ENCODE data around the gene PYGM.

The PYGM gene

DNA sequence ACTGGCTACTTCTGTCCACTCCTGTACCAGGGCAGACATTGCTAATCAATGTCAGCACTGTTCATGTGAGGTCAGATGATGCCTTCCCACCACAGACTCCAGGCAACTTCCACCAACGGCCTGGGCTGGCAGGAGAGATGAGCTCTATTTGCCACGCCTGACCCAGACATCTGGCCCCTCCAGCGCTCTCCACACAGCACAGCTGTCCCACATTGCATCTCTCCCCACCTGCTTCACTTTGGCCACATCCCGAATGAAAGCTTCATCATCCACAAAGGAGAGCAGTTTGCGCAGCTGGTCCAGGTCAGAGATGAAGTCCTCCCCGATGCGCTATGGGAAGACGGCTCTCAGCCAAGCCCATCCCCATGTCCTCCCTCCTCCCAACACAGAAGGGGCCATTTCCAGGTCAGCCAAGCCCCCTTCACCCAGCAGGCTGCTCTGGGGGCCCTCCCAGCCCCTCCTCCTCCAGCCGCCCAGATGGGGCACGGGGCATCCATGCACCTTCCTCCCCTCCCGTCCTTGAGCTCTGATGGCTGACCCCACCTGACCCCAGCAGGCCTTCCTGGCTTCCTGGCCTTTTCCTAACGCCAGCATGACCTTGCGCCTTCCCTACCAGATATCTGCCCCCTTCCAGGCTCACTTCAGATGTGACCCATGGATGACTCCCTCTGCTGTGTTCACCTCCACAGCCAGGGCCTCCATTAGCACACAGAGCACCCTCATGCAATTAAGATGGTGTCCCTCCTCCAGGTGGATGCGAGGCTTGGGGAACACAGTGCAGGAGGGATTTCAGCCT, 7.4 kb downstream of the PYGM start:
- peak; percentile 35 for DNase-seq

DNA sequence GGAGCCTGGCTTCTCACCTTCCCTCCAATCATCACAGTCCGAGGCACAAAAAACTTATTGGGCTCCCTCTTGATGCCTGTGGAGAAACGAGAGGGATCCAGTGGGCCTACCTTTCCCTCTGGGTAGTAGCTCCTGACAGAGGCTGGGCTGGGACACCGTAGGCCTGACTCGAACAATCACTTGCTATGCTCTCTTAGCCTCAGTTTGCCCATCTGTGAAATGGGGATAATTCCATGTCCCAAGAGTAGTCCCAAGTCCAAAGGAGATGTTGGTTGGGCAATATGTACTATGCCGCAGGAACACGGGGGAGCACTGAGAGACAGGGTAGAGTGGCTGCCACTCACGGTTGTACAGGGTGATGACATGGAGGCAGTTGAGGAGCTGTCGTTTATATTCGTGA, 8.2 kb downstream of the PYGM start:
- DNase-seq: no peak

DNA sequence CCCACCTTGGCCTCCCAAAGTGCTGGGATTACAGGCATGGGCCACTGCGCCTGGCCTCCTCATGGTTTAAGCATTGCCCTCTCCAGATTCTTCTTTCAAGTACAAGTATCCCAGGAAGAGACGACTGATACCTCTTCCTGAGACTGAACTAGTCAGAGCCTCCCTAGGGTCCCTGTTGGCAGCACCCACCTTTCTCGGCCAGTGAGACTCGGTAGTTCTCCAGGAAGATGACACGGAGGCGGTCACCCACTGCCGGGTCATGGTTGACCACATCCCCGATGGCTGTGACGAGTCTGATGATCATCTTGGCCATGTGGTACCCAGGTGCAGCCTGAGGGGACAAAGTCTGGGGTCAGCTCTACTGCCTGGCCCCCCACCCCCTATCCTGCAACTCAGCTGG, 8.6 kb downstream of the PYGM start:
- DNase-seq: no peak

DNA sequence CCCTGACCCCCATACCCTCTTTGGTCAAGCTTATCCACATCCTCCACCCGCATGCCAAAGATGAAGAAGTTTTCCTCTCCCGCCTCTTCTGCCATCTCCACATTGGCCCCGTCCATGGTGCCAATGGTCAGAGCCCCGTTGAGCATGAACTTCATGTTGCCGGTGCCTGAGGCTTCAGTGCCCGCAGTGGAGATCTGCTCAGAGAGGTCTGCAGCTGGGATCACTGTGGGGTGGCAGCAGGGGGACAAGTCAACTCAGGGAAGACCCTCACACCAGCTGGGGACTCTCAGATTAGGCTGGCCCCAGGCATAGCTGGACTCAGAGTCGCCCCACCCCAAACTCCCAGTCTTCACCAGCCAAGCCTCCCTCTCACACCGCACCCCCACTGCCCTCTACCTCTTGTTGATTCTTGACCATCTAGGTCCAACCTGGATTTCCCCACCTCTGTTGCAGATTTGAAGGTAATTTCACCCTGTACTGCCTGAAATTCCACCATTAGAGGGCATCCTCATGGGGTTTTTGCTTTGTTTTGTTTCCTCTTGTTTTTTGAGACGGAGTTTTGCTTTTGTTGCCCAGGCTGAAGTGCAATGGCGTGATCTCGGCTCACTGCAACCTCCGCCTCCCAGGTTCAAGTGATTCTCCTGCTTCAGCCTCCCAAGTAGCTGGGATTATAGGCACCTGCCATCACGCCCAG, 9.3 kb downstream of the PYGM start:
- DNase-seq: no peak

DNA sequence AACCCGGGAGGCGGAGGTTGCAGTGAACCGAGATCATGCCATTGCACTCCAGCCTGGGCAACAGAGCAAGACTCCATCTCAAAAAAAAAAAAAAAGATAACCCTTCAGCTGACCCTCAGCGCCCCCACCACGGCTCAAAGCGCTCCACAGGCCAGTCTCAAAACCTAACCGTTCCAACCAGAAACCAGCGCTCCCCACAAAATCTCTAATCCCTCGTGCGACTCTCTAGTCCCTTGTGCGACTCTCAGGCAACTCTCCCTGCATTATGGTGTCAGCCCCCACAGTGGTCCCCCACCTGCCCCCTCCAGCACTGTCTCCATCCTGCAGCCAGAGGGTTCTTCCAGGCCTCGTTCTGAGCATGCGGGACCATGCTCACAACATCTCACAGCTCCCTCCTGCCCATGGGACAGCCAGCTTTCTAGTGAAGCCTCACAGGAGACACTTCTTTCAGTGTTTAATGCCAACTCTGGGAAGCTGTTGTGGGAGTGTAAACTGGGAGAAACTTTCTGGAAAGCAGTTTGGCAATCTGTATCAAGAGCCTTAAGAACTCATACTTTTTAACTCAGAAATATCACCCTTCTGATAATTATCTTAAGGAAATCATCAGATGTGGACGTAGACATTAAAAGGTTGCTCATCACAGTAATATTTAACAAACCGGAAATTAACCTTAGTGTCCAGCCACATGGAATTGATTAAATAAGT, 11.7 kb downstream of the PYGM start:
- peak; percentile 48 for DNase-seq

DNA sequence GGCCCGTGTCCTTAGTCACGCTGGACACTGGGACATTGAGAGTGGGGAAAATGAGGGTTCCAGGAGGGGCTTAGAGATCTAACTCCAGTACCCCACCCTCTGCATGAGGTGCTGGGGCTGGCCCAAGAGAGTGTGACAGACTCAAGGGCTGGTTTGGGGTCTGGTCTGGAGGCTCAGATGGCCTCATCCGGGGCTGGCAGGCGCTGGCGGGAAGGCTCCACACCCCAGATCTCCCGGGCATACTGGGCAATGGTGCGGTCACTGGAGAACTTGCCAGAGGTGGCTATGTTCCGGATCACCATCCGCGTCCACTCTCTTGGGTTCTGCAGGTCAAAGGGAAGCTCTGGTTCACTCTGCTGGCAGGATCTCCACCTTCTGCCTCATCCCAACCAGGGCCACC, 13.3 kb downstream of the PYGM start:
- no peak for DNase-seq

DNA sequence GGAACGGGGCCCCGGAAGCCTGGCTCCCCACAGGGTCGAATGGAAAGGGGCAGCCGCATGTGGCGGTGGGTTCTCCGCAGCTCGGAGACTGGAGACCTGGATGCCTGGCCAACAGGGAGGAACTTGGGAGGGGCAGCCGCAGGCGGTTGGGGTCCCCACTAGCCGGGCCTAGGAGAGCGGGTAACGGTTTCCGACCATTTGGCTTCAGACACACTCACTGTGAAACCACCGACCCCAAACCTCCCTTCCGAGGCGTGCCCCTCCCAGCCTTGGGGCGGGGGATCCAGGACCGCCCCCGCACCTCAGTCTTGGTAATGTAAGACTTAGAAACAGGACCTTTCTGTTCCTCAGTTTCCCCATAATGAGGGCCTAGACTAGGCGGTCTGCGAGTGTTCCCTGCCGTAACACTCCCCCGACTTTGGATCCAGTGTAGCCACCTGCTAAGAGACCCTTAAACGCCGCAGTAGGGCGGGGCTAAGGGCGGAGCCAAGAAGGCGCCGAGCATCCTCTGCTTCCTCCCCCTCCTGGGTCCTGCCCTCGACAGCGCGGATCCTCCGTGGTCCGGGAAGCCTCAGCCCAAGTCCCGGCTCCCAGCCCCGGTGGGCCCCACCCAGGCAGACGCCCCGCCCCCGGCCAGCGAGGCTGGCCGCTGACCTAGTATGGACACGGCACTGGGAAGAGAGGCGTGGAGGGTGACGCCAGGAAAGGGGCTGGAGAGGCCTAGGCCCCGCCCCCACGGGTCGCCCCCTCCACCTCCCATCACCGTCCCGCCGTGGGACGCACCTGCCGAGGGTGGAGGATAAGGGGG, 14.0 kb downstream of the PYGM start:
- peak; percentile 85 for DNase-seq

DNA sequence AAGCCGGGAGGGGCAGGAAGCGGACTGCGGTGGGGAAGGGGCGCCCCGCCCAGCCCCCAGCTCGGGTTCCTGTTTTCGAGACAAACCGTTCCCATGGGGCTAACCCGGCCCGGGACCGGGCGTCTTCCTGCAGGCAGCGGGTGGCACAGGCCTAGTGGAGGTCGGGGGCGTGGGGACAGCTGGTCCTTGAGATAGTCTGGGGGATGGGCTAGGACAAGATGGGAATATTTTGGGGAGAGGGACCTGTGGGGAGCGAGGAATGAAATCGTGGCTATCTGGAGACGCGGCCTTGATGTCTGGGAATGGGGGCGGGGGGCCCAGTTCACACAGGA, 14.6 kb downstream of the PYGM start:
- DNase-seq: peak; percentile 72

DNA sequence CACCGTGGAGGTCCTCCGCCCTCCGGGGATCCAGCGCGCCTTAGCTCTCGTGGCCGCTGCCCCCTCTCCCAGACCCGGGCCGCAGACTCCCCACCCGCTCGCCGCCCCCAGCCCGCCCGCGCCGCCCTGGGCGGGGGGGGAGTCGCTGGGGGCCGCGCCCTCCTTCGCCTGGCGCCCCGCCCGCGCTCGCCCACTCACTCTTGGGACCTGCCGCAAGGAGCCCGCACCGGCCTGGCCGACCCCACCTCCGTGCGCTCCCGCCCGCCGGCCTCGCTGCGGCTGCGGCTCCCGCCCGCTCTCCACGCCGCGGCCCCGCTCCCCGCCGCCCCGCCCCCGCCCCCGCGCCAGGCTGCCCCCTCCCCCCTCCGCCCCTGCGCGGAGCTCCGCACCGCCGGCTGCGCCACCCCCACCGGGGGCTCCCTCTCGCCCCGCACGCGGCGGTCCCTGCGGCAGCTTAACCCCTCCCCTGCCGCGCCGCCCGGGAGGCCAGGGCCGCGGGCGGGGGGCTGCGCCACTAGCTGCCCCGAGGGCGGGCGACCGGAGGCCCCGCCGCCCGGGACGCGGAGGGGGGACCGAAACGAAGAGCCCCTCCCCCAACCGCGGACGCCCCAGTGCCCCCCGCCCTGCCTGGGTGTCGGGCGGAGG, 15.1 kb downstream of the PYGM start:
- DNase-seq: peak; percentile 29

DNA sequence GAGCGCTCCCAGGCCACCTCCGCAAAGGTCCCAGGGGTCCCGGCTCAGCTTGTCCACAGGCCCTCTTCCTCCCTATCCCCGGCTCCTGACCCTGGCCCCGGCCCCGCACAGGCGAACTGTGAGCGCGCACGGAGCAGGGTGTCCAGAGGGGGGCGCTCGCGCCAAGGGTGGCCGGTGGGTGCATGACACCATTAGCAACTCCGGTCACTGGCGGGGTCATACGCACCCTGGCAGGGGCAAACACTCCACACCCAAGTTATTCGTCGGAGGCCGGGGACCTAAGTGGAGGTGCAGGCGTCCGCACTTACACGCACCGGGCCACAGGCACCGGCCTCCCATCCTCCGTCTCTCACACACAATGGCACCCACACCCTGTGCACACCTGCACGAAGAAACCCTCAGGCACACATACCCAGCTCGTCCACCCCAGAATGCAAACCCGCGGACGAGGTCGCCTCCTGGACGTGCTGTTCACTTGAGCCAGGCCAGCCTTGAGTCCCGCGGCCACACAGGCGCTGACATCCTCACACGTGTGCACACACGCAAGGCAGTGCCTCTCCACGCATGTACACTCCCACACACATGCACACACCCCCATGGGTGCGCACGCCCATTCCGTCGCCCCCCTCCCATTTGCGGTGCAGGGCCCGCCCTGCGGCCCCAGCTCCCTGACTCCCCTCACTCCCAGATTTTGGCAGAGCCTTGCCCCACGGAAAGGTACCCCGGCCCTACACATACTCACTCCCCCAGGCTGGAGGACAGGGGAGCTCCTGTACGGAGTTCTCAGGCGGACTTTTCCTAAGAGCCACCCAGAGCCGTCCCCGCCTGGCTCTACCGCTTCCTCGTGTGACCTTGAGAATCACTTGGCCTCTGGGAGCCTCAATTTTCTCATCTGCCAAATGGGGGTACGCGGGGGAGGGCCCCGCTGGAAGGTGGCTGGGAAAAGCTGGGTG, 15.9 kb downstream of the PYGM start, which contains the start of gene RASGRP2:
TSS of gene RASGRP2 (minus strand) at position 552 of the 953 bp plus-strand sequence. CDS start 1,276 bp downstream, outside the sequence.
- DNase-seq: peak; percentile 63

DNA sequence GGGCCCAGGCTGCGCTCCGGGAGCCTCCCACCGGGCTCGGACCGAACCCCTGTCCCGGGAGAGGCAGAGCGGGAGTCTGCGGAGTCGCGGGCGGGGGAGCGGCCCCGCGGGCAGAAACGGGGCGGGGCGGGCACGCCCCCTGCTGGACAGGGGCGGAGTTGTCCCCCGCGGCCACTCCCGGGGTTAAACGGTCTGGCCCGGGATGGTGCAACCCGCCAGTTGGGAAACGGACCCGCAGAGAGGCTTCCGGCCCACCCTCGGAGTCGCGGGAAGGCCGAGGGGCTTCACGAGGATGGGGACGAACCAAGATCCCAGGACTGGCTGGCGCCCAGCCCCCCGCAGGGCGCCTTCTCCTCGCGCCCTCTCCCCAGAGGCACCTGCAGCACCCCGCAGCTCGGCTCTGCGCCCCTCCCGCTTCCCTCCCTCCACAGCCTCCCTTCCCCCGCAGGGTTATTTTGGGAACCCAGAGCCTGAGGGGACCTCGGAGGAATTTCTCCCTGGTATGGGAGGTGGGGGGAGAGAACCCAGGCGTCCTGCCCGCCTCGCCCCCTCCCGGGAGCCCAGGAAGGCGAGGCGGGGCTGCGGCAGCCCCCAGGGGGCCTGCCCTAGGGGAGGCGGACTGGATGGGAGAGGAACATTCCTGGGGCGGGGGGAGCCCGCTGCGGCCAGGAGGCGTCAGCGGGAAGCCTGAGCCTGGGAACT, 16.7 kb downstream of the PYGM start:
- DNase-seq: peak; percentile 67

DNA sequence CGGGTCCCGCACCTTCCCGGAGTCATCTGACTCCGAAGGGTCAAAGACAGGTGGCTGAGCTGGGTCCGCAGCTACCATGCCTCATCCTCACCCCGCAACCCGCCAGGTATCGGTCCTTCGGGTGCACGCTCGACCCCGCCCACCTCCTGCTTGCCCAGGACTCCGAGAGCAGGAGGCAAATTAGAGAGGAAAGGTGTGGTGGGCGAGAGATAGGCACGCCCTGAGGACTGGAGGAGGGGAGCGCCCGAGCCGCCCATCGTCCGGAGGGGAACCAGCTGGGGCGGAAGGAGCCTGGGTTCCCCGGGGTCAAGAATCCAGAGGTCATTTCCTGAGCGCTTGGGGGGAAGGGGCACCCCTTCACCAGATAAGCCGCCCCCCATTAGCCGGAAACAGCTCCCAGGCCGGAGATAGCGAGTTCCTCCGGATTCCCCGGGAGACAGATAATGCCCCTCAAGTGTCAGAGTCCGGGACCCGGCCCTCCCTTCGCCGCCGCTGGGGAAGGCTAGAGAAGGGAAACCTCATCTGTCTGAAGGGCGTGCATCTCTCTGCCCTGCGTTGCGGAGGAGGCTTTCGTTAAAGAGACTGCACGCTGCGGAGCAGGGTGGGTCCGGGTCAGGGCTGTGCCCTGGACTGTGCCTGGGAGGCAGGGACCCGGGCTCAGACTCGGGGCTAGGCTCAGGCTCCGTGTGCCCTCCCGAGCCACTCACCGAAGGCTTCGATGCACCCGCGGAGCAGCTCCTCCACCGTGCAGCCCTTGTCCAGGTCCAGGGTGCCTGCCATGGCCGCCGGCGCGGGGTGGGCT, 17.5 kb downstream of the PYGM start:
- DNase-seq: peak; percentile 55

DNA sequence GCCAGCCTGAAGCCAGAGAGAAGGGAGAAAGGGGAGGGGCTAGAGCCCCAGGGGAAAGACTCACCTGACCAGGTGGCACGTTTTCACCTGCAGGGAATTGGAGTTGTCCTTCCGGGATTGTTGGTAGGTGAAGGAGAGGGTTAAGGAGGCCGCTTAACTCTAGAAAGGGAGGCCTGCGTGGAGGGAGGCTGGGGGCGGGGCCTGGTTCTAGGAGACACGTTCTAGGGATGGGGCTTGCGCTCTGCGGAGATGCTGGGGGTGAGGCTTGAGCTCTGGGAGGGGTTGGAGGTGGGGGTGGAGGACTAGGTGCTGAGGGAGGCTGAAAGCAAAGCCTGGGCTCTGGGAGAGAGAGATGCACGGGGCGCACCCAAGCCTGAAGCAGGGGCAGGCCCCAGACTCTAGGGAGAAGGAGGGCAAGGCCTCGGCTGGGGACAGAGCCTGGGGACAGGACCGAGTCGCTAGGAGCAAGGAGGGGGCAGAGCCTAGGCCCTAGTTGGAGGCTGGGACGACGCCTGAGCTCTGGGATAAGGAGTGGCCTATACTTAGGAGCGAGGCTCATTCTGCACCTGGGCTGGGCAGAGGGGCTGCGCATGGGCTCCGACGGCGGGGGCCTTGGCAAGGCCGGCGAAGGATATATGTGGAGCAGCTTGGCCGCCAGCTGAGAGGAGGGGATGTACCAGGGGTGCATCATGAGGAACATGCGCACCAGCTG, 18.2 kb downstream of the PYGM start:
- DNase-seq: peak; percentile 28

DNA sequence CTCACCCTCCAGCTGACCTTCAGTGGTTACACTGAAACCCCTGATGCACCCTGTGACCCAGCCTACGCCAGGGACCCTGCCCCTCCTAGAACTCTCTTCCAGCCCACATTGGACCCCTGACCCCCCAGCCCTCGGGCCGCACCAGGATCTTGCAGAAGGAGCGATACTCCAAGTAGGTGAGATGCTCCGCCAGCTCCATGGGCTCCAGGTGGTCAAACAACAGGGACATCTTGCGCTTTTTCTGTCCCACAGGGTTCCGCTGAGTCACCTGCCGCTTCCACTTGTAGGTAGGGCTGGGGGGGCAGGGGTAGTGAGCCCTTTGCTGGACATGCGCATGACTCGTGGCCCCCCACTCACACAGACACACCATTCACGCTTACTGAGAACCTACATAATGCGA, 19.9 kb downstream of the PYGM start:
- no peak for DNase-seq

DNA sequence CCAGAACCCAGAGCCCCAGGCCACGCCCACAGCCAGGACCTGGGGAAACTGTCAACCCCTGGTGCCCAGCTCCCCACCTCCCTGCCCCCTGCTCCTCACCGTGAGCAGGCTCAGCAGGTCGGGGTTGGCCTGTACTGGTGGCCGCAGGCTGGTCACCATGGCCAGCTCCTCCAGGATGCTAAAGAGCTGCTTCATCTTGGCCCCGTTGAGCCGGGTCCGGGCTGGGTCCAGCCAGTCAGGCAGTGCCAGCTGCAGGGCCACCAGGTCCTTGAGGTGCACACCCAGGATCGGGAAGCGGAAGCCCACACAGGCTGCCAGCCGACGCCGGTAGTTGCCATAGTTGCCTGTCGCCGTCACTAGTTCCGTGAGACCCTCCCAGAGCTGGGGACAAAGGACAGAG, 23.1 kb downstream of the PYGM start:
- DNase-seq: no peak

DNA sequence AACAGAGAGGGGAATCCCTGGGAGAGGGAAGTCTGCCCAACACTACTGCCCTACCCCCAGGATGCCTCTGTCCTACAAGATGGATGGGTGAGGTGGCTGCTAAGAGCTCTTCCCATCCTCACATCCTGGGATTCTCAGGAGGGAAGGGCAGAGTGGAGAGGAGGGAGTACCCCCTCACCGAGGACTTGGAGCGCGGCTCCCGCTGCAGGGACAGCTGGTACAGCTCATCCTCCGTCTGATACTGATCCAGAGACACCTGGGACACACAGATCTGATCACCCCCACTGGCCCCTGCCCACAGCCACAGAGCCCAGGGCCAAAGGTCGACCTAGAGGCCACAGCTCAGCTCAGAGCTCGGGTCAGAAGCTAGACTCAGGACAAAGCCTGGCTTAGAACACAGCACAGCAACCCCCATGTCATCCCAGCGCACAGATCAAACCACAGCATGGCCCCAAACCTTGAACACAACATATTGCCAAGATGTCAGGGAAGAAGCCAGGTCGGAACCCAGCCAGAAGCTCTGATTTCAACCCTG, 24.0 kb downstream of the PYGM start:
- no peak for DNase-seq

DNA sequence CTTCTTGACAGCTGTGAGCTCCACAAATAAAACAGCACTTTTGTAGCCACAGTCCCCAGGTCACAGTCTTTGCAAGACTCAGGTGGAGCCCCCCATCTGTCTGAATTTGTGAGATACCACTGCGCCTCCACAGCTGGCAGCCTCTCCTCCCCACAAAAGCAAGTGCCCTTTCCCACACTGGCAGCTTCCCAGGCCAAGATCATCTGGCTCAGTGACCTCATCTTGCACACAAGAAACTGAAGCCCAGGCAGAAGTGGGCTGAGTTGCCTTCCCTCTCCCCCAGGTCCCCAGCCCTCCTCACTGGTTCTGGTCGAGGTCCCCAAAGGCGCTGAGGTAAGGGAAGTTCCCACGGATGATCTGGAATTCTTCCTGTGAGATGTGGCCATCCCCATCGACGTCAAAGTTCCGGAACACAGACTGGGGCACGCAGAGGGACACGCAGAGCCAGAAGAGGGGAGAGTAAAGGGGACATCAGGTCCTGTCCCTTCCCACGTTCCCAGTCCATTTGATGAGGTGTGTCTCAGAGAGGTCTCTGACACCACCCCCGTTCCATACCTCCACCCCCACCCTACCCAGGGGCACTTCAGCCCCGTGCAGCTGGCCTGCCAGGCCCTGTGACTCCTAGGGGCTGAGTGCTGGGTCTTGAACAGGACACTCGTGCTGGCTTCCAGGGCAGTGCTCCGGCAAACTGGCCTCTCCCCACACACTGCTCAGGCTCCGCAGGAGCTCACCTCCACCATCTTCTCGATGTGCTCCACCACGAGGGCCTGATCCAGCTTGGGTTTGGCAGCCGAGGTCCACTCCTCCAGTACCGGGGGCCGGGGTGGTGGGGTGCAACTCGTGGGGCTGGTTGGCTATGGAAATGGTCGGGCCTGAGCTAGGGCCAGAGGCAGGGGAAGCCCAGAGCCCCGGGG, 24.7 kb downstream of the PYGM start:
- no peak for DNase-seq

DNA sequence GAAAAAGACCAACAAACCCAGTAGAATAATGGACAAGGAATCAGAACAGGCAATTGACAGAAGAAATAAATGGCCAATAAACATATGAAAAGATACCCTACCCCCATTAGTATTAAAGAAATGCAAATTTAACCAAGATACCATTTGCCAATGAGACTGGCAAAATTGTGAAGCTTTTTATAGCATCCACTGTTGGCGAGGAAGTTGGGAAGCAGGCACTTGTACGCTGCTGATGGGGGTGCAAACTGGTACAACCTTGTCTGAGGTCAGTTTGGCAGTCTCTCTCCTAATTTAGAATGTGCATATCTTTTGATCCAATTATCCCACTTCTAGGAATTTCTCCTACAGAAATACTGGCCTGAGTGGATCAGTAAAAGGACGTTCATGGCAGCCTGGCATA, 28.2 kb downstream of the PYGM start:
- DNase-seq: no peak
